Measurements from ENCODE around the gene GALNT5.

Gene GALNT5

GRCh38 chr2:157283468-157283867 is 26.0 kb downstream of the GALNT5 start:
- DNase-seq (ENCODE audit: extremely low read depth in 1 of 2, low read depth in 1 of 2), result no peak

- DNase-seq (ENCODE audit: extremely low read depth in 1 of 2, low read depth in 1 of 2), result no peak
These were observed 29.7 kb downstream of the GALNT5 start for GRCh38 chr2:157287160-157287559.

GRCh38 chr2:157290525-157290924 is 33.0 kb downstream of the GALNT5 start:
- DNase-seq (ENCODE audit: extremely low read depth in 1 of 2, low read depth in 1 of 2), result no peak

- no peak for DNase-seq (ENCODE audit: extremely low read depth in 1 of 2, low read depth in 1 of 2)
These were observed 33.5 kb downstream of the GALNT5 start for GRCh38 chr2:157291018-157291417.

GRCh38 chr2:157292853-157293252 is 35.3 kb downstream of the GALNT5 start:
- no peak for DNase-seq (ENCODE audit: extremely low read depth in 1 of 2, low read depth in 1 of 2)

GRCh38 chr2:157296490-157296889 is 39.0 kb downstream of the GALNT5 start:
- DNase-seq (ENCODE audit: extremely low read depth in 1 of 2, low read depth in 1 of 2), result no peak

- DNase-seq (ENCODE audit: extremely low read depth in 1 of 2, low read depth in 1 of 2), result no peak
These were observed 39.5 kb downstream of the GALNT5 start for GRCh38 chr2:157296958-157297357.

- DNase-seq (ENCODE audit: extremely low read depth in 1 of 2, low read depth in 1 of 2), result no peak
These were observed 43.8 kb downstream of the GALNT5 start for GRCh38 chr2:157301307-157301706.

GRCh38 chr2:157302492-157303099 is 45.1 kb downstream of the GALNT5 start:
- DNase-seq (ENCODE audit: extremely low read depth in 1 of 2, low read depth in 1 of 2), result no peak

- DNase-seq (ENCODE audit: extremely low read depth in 1 of 2, low read depth in 1 of 2), result no peak
These were observed 46.1 kb downstream of the GALNT5 start for GRCh38 chr2:157303612-157304011.

GRCh38 chr2:157304811-157305722 is 47.6 kb downstream of the GALNT5 start:
- no peak for DNase-seq (ENCODE audit: extremely low read depth in 1 of 2, low read depth in 1 of 2)

GRCh38 chr2:157305723-157306110 is 48.2 kb downstream of the GALNT5 start:
- DNase-seq (ENCODE audit: extremely low read depth in 1 of 2, low read depth in 1 of 2), result no peak

GRCh38 chr2:157307021-157307420 is 49.5 kb downstream of the GALNT5 start:
- DNase-seq (ENCODE audit: extremely low read depth in 1 of 2, low read depth in 1 of 2), result no peak

GRCh38 chr2:157309878-157310277 is 52.4 kb downstream of the GALNT5 start:
- no peak for DNase-seq (ENCODE audit: extremely low read depth in 1 of 2, low read depth in 1 of 2)

- no peak for DNase-seq (ENCODE audit: extremely low read depth in 1 of 2, low read depth in 1 of 2)
These were observed 54.2 kb downstream of the GALNT5 start for GRCh38 chr2:157311706-157312105.

GRCh38 chr2:157312866-157313486 is 55.5 kb downstream of the GALNT5 start:
- no peak for DNase-seq (ENCODE audit: extremely low read depth in 1 of 2, low read depth in 1 of 2)

GRCh38 chr2:157315901-157316300 is 58.4 kb downstream of the GALNT5 start:
- DNase-seq (ENCODE audit: extremely low read depth in 1 of 2, low read depth in 1 of 2), result no peak

GRCh38 chr2:157318884-157319283 is 61.4 kb downstream of the GALNT5 start:
- no peak for DNase-seq (ENCODE audit: extremely low read depth in 1 of 2, low read depth in 1 of 2)

GRCh38 chr2:157319795-157320194 is 62.3 kb downstream of the GALNT5 start:
- no peak for DNase-seq (ENCODE audit: extremely low read depth in 1 of 2, low read depth in 1 of 2)

GRCh38 chr2:157320409-157320808 is 62.9 kb downstream of the GALNT5 start:
- DNase-seq (ENCODE audit: extremely low read depth in 1 of 2, low read depth in 1 of 2), result no peak

GRCh38 chr2:157321466-157321865 is 64.0 kb downstream of the GALNT5 start:
- DNase-seq (ENCODE audit: extremely low read depth in 1 of 2, low read depth in 1 of 2), result no peak

- DNase-seq (ENCODE audit: extremely low read depth in 1 of 2, low read depth in 1 of 2), result no peak
These were observed 64.9 kb downstream of the GALNT5 start for GRCh38 chr2:157322432-157322831.

Measured in activated CD8-positive, alpha-beta memory T cell treated with anti-CD3 and anti-CD28 coated beads for 1 hour (primary cell).